Prostate gland (tissue), 2 donors: ENCODE measurements around the gene VPS33A. TPM values are rescaled to one million over a fixed set of nuclear protein-coding genes. Genes with fewer than 3 reads are reported as not detected.
A peak's percentile ranks its signal among the peaks of the same experiment; 100 is the strongest.

Source experiments
- DNase-seq: peaks from one replicate; pipeline ENCODE4 v3.0.0-alpha.2; 2019; ENCODE audit warnings: low spot score
- H3K27ac ChIP-seq, 2 donors: fragments of 200-600 bp; sonication (generic); 2 replicates each; pipeline ENCODE4 v1.5.1; 2017 to 2019
- H3K27me3 ChIP-seq: fragments of 200-600 bp; sonication (generic); replicated peaks from 2 replicates; pipeline ENCODE4 v1.5.1; 2019; ENCODE audit not compliant: insufficient read depth
- H3K36me3 ChIP-seq, 2 donors: fragments of 200-600 bp; sonication (generic); 1 replicate in 1 of 2; 2 replicates in 1 of 2; pipeline versions ENCODE4 v1.5.1 to v1.8.1; 2017 to 2019
- H3K4me1 ChIP-seq: fragments of 200-600 bp; sonication (generic); replicated peaks from 2 replicates; pipeline ENCODE4 v1.5.1; 2019
- H3K4me3 ChIP-seq, 2 donors: fragments of 200-600 bp; sonication (generic); 2 replicates each; pipeline ENCODE4 v1.5.1; 2017 to 2019
- H3K9me3 ChIP-seq: fragments of 200-600 bp; sonication (generic); 2 replicates; pipeline ENCODE4 v1.5.1; 2017
- CTCF ChIP-seq, 4 experiments: fragments of 200-600 bp in 2 of 4; fragments of 450-650 bp in 2 of 4; sonication (generic) in 2 of 4; IDR thresholded peaks; 1 replicate in 3 of 4; 2 replicates in 1 of 4; pipeline ENCODE4 v1.5.1; 2016 to 2019; ENCODE audit warnings: antibody characterized with exemption in 4 of 4, mild to moderate bottlenecking in 2 of 4, moderate library complexity in 2 of 4
- POLR2A ChIP-seq: fragments of 450-650 bp; IDR thresholded peaks from one replicate; pipeline ENCODE4 v1.6.1; 2016; ENCODE audit warnings: antibody characterized with exemption, mild to moderate bottlenecking
- POLR2AphosphoS5 ChIP-seq: sonication (generic); formaldehyde crosslinking; IDR thresholded peaks from one replicate; pipeline ENCODE4 v1.6.1; 2017; ENCODE audit warnings: antibody characterized with exemption
- WGBS: methylation state at CpG from one replicate; pipeline ENCODE4 v1.1.5; 2018; 5-methylcytosine and 5-hydroxymethylcytosine counted together
- intact Hi-C: fragments of 100-400 bp; cut with DNase I; formaldehyde crosslinking; loops from one replicate; pipeline ENCODE4 v1.14.2; 2022
- total RNA-seq, 2 donors: library from RNA; depleted of rRNA; stranded (reverse); fragments of >200 nt; gene quantifications; one replicate each; pipeline ENCODE4 v1.1.0, GENCODE V29; 2016

The VPS33A gene
- total RNA-seq, 2 donors from 2014 or later: 11.3 to 23.9 TPM

DNA sequence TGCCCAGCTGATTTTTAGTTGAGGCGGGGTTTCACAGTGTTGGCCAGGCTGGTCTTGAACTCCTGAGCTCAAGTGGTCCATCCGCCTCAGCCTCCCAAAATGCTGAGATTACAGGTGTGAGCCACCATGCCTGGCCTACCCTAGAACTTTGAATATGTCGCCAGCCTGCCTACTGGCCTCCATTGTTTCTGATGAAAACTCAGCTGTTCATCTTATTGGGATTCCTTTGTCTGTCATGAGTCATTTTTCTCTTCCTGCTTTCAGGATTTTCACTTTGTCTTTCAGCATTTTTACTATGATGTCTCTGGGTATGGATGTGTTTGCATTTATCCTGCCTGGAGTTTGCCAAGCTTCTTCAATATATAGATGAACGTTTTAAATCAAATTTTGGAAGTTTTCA lies 70.9 kb downstream of the VPS33A start:
- whole genome bisulfite sequencing: 92% methylated on average over 4 of the region's 4 CpGs
- no peaks in the 10 kb centered on the region for H3K36me3 ChIP-seq
- no peak overlapping the region for H3K4me3 ChIP-seq
- no peaks in the 10 kb centered on the region for H3K27me3 ChIP-seq
- TF ChIP-seq CTCF (IDR thresholded peaks at IDR 0.05) (no peak), POLR2A (no peak), POLR2AphosphoS5 (no peak)
- H3K4me1 ChIP-seq: no peaks in the 10 kb centered on the region
- H3K27ac ChIP-seq: no peak overlapping the region
- intact Hi-C loops: no loop called here
- DNase-seq: no peak
- H3K9me3 ChIP-seq: no peaks in the 10 kb centered on the region

GRCh38 chr12:122194804-122195203 lies 71.5 kb downstream of the VPS33A start:
- no peak for DNase-seq
- Histone ChIP-seq H3K27me3 (no peaks in the 10 kb centered on the region), H3K27ac (no peak overlapping the region), H3K36me3 (no peaks in the 10 kb centered on the region), H3K4me3 (no peak overlapping the region), H3K9me3 (no peaks in the 10 kb centered on the region), H3K4me1 (no peaks in the 10 kb centered on the region)
- intact Hi-C loops: loop anchor here (5.0 kb wide), 1 partner anchor 63 kb away; no protein-coding TSS in a partner anchor
- TF ChIP-seq POLR2AphosphoS5: no peak
- 86% methylated on average over 1 of the region's 1 CpG for WGBS

DNA sequence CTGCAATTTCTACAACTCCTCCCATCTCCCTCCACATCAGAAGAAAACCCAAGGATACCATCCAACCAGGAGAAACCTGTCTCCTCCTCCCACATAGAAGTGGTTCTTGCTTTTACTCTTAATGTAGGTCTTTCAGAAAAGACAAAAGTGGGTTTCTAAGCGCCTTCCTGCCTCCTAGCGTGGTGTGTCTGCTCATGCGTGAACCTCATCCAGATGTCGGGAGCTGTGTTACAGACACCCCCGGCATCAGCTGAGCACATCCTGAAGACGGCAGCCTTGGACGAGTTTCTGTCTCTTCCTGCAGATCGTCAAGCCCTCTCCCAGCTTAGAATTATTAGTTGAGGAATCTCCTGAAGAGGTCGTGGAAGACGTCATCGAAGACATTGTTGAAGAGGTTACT lies 73.9 kb downstream of the VPS33A start:
- intact Hi-C loops: loop anchor here (5.0 kb wide), 1 partner anchor 60 kb away; no protein-coding TSS in a partner anchor
- no peaks in the 10 kb centered on the region for H3K4me1 ChIP-seq
- 86% methylated on average over 11 of the region's 11 CpGs for WGBS
- H3K9me3 ChIP-seq: no peaks in the 10 kb centered on the region
- no peaks in the 10 kb centered on the region for H3K36me3 ChIP-seq
- H3K27ac ChIP-seq: no peak overlapping the region
- DNase-seq: no peak
- H3K27me3 ChIP-seq: no peaks in the 10 kb centered on the region
- TF ChIP-seq CTCF (IDR thresholded peaks at IDR 0.05) (no peak), POLR2A (no peak), POLR2AphosphoS5 (no peak)
- H3K4me3 ChIP-seq: no peak overlapping the region

DNA sequence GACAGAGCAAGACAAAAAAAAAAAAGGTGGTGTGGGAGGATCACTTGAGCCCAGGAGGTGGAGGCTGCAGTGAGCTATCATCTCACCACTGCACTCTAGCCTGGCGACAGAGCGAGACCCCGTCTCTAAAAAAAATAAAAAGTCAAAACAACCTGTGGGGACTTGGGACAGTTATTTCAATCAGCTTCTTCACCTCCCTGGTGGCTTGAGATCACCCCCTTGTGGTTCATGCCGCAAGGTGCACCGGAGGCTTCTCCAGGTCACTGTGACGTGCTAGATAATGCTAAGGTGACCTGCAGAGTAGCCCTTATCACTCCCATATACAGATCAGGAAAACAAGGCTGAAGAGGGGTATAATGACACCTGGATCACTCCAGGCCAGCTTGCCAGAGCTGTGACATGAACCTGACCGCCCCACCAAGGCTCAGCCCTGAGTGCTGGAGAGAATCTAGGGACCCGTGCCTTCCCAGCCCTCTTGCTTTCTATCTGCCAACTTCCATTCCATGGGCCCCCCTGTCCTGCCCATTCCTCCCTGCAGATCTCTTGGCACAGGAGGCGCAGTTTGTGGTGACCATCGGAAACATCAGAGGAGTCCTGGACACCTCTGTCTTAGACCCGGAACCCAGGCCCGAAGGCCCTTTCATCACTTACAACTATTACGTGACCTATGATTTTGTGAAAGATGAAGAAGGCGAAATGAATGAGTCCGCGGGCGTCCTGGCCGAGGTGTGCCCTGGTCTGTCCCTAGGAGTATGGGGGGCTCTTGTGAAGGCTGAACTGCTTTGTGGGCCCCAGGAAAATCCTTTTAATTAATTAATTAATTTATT lies 75.2 kb downstream of the VPS33A start:
- TF ChIP-seq CTCF (IDR thresholded peaks at IDR 0.05) (peak in 3 of 4 experiments; percentile 67 to 85 (median 79)), POLR2A (no peak), POLR2AphosphoS5 (no peak)
- peak; percentile 55 for DNase-seq
- no peaks in the 10 kb centered on the region for H3K9me3 ChIP-seq
- H3K27me3 ChIP-seq: no peaks in the 10 kb centered on the region
- H3K4me1 ChIP-seq: no peaks in the 10 kb centered on the region
- no peak overlapping the region for H3K4me3 ChIP-seq
- no peaks in the 10 kb centered on the region for H3K36me3 ChIP-seq
- H3K27ac ChIP-seq: no peak overlapping the region
- WGBS: 68% methylated on average over 18 of the region's 18 CpGs
- intact Hi-C loops: loop anchor here (2.0 to 5.0 kb wide), 2 partner anchors 59 to 136 kb away; no protein-coding TSS in a partner anchor

DNA sequence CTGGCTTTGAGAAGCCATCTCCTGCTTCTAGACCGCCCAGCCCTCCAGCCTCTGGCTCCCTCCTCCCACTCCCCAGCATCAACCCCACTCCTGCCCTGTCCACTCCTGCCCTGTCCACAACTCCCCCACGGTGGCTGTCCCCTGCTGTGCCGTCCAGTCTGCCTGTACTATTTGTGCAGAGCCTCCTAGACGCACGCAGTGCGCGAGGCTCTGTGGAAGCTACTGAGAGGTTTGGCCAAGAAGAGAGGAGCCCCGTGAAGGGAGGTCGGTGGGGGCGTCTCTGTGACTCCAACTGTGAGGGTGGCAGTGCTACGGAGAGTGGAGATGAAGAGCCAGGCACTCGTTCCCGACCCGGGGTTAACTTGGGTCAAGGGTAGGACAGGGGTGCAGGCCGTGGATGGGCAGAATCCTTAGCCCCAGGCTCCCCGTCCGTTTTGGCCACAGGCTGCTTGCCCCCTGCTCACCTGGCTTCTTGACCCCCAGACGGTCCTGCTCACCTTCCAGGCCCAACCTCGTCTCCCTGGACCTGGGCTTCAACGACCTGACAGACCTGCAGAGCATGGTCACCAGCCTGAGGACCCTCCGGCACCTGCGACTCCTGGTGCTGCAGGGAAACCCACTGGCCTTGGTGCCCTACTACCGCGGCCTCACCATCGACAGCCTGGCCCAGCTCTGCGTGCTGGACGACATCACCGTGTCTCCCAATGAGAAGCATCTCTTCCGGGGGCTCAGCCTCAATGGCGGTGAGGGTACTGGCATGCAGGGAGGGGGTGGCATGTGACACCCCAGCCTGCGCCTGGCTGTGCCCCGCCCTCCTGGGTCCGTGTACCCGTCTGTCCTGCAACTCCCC lies 76.4 kb downstream of the VPS33A start:
- no peak for TF ChIP-seq POLR2A
- no peak for TF ChIP-seq POLR2AphosphoS5
- no peak for TF ChIP-seq CTCF (IDR thresholded peaks at IDR 0.05)
- Histone ChIP-seq H3K9me3 (no peaks in the 10 kb centered on the region), H3K36me3 (no peaks in the 10 kb centered on the region), H3K27ac (no peak overlapping the region), H3K27me3 (no peaks in the 10 kb centered on the region), H3K4me3 (no peak overlapping the region), H3K4me1 (no peaks in the 10 kb centered on the region)
- intact Hi-C loops: loop anchor here (2.0 to 5.0 kb wide), 2 partner anchors 58 to 135 kb away; no protein-coding TSS in a partner anchor
- no peak for DNase-seq
- 87% methylated on average over 34 of the region's 34 CpGs for WGBS
